RKO (cell line): ENCODE data around the gene PARP14.
"Not testable (repeated sequence)": the region's sequence is repeated elsewhere in the genome, so short reads cannot be mapped to it uniquely, and the experiment has no call there.

Experiments
- DNase-seq: peaks from one replicate; pipeline ENCODE4 v3.0.0-alpha.2; 2016; ENCODE audit warnings: low spot score

Gene PARP14

DNA sequence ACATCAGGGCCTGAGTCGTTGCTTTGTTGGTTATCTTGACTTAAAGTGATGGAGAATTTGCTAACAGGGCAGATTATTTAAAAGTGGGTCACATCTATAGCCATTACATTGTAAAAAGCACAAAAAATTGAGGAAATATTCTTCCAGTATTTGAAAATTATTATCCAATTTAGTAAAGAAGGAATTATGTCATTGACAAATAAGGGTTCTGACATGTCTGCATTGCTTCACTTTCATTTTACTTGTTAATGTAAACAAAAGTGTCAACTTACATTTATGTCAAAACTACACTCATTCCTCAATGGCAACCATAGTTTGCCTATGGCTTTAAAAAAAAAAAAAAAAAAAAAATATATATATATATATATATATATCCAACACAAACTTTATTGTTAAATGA lies 3.4 kb upstream of the PARP14 start:
- no peak for DNase-seq

DNA sequence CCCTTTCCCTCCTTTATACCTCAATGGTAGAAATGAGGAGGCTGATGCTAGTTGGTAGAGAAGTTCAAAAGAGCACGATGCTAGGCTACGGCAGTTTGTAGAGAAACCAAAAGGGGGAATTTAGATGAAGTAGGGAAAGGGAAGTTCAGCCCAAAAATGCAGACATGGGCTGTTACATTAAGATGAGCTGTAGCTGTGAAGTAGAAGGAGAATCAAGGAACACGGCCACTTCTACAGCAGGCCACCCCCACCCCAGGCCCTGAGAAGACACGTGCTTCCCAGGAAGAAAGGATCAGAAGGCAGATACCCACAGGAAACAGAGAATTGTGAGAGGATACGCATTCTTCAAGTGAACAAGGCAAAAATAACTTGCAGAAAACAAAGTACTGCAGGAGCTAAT lies 2.1 kb upstream of the PARP14 start:
- DNase-seq: no peak

DNA sequence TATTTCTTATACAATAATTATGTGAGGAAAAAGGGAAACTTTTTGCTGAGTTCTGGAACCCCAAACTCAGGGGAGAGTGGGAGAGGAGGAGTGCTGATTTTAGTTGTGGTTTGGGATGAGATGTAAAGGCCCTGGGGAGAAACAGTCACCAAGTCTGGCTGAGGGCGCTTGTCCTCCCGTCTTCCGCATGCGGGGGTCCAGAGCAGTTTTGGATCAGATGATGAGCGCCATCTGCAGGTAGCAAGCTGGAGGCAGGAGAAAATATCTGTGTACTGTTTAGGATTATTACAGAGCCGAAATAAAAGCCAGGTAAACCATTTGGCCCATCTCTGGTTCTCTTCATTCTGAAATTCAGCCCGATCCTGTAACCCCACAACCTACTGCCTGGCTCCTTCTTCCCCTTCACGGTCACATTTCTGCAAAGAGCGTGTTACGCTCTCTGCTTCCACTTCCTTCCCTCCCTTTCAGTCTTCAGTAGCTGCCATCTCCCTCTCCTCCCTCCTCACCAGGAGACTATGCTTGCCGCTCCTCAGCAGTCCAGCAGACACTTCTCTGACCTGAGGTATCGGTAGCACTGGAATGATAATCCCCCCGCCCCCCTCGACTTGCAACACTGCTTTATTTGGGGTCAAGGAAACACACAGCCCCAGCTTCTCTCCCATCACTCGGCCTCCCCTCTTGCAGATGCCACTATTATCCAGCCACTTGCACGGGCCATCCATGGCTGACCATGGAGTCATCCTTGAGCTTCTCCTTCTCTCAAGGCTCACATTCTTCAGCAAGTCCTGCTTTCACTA lies 1.4 kb upstream of the PARP14 start:
- peak; percentile 86 for DNase-seq

DNA sequence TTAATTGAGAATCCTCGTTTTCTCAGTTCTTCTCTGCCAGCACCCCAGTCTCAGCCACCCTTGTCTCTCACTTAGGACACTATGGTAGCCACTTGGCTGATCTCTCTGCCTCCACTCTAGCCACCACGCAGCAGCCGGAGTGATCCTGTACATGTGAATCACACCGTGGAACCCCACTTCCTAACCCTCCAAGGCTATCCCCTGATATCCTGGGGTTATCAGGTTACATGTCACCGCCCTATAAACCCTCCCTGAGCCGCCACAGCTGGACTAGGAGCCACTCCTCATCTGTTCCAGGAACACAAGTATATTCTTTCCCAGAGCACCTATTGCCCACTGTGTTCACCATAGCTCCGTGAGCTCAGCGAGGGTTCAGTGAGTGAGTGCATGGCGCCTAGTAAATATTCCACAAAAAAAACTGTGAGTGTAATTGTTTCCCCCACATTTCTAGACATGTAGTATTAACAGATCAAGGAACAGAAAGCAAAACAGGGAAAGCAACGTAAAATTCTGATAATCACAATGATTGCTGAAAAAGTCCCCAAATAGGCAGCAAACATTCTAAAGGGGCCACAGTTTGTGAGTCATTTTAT lies 661 bp upstream of the PARP14 start:
- peak; percentile 74 for DNase-seq

DNA sequence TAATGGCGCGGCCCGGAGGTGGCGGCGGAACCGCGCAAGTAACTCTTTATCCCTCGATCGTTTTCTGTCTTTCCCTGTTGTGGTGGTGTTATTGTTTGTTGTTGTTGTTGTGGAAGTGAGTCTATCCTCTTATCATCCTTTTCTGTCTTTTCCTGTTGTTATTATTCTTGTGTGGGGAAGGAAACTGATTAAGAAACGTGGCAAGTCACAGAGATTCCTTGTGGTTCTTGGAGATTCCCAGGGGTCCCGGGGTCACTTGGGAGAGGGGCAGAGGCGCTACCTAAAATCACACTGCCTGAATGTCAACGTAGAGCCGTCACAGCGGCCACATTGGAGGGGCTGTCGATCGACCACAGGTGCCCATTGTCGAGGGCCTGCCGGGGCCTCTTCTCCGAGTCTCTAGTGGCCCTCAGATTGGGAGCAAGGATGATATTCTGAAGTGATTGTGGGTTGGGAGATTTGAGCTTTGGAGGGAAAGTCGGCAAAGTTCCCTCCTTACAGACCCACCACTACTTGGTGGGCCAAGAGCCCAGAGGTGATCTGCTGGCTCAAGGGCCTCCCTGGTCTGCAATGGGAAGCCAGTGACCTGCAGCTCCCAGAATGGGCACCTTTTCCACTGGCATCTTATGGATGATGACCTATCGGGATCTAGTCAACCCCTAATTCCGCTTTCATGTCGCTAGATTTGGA lies 790 bp downstream of the PARP14 start:
- peak; percentile 35 for DNase-seq

DNA sequence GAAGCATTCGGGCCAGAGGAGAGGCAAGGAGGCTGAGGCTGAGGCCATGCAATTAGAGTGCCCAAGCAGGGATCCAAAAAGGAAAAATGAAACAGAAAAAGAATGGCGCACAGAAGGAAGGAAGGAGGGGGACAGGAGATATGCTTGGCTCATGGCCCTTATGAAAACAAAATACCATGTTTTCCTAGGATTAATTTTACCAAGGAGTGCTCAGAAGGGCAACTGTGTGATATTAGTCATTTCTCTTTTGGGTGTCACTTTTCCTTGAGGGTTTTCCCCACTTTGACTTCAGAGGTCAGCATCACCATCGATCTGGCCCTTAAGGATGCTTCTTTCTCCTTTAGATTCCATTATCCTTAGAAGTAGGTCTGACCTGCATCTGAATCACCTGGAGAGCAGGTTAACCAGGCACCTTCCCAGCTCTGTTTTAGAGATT lies 1.4 kb downstream of the PARP14 start:
- DNase-seq: no peak

DNA sequence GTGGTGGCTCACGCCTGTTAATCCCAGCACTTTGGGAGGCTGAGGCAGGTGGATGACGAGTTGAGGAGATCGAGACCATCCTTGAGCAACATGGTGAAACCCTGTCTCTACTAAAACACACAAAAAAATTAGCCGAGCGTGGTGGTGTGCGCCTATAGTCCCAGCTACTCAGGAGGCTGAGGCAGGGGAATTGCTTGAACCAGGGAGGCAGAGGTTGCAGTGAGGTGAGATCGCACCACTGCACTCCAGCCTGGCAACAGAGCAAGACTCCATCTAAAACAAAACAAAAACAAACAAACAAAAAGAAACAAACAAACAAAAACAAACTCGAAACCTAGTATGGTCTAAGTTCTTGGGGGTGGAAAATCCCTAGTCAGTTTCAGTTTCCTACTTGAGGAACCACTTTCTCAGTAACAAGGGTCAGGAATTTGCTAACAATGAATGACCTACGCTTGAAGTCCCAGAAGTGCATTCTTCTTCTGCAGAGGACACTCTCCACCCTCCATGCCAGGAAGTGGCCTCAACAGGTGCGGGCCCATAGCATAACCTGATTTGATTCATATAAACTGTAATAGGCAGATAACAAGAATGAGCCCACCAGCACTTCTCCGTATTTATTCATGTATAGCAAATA lies 2.3 kb downstream of the PARP14 start:
- DNase-seq: not testable (repeated sequence)

DNA sequence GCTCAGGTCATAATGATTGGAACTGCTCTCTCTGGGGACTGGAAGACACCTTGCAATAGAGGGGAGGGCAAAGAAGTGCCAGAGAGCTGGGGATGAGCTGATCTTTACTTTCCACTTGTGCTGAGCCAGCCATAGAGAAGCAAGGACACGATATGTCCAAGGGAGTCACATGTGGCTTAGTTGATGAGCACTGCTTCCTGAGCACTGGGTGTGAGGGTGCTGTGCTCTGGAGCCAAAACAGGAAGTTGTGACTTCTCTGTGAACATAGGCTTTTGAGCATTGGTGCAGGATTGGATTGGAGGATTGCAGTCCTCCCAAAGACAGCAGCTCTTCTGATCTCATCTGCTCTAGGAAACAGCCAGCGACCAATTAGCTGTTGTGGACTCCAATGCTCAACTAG lies 6.7 kb downstream of the PARP14 start:
- DNase-seq: no peak

DNA sequence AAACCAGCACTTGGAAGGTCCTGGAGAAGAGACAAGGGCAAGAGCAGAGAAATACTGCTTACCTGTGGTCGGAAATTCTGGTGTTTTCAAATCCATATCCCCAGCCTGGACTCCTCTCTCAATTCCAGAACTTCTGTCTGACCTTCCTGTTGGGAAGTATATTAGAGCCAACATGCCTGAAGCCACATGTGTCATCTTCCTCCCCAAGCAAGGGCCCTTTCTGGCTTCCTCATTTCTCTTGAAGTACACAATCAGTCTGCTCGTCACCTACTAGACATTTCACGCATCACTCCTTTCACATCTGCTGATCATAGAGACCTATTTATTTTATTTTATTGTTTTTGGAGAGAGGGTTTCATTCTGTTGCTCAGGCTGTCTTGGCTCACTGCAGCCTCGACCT lies 8.4 kb downstream of the PARP14 start:
- no peak for DNase-seq

DNA sequence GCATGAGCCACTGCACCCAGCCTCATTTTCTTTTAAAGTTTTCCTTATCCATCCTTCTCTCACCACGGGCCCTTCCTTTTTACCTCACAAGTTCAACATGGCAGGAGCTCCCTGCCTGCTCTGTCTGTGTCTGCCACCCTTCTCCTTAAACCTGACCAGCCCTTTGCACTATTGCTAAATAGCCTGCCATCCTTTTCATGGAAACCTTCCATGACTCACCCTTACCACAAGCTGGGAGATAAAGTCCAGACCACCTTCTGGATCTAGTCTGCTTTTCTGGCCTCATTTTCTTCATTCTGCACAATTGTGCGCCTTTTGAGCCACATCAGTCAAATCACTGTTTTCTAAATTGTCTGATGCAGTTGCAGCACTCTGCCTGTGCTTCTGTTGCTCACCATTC lies 8.9 kb downstream of the PARP14 start:
- no peak for DNase-seq

DNA sequence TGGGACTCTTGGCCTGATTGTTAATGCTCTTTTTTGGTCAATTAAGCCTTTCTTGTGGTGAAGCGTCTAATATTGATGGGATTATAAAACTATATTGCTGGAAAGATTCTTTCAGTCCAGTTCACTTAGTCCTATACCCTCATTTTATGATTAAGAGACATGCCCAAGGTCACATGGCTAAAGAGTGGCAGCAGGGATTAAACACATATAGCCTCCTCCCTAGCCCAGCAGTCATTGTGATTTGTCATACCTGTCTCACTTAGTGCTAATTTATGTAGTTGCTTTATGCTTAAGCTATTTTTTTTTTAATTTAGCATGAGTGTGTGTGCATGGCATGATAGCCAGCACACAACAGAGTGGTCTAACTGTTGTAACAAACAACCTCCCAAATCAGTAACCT lies 9.5 kb downstream of the PARP14 start:
- DNase-seq: no peak

DNA sequence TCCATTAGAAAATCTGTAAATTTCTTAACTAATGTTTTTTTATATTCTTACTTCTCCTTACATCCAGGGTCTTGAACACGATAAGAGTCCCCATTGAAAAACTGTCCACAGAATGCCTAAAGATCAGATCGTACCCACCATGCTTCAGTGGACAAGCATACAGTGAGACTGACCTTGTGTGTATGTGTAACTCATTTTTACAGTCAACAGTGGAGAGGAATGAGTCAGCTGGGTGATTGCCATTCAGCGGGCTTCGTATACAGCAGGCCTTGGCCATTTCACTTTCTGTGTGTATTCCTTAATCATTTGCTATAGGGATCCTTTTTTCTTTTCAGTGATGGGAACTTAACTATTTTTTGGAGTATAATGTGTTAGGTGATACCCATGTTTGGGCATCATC lies 10.6 kb downstream of the PARP14 start:
- DNase-seq: peak; percentile 63

DNA sequence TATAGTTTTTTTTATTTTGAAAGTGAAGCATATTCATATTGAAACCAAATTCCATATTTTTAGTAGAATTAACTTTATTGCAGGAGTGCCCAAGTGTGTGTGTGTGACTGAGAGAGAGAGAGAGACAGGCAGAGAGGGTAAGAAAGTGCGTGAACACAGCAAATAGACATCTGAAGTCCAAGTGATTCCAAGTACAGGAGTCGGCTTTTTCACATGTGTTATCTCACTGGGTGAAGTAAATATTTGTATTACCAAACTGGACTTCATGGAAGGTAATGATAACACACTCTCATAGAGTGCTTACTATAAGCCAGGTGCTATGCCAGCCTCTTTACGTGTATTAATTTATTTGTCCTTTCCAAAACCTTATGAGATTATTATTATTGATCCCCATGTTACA lies 12.0 kb downstream of the PARP14 start:
- DNase-seq: no peak

DNA sequence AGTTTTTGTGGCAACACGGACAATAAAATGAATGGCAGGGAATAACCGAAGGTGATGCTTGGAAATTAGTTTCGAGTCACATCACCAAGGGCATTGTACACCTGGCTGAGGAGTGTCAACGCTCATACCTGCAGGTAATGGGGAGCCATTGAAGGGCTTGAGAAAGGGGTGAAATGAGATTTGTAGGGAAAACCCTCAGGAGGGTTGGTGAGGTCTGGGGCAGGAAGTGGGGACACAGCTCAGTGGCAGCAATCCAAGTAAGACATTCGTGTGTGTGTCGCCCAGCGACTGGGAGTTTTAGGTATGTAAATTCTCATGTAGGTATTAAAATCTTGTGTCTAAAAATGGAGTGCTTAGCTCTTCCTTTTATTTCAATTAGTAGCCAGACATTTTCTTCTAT lies 14.3 kb downstream of the PARP14 start:
- DNase-seq: no peak

DNA sequence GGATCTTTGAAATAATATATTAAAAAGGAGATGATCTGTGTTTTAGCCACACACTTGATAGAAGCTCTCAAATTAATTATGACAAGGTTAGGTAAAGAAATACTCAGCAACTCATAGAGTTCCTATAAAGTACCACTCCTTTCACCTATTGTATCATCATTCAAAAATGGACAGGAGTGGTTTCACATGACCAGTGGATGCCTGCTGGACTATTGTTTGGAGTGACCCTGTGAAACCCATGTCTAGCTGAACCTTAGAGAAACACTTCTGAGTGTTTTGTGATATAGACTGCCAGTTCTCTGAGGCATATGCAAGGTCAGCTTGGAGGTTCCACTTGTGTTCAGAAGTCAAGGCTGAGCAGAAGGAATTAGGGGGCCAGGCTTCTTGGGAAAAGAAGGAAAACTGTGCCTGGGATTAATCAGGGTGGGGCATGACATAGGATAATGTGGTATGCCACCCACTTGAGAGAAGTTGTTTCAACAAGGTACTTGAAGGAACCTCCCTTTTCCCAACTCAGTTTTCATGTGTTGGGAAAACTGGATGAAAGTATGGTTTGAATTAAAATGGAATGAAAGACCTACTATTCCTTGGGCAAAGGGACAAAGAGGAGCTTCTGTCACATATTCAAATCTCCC lies 15.4 kb downstream of the PARP14 start:
- DNase-seq: no peak

DNA sequence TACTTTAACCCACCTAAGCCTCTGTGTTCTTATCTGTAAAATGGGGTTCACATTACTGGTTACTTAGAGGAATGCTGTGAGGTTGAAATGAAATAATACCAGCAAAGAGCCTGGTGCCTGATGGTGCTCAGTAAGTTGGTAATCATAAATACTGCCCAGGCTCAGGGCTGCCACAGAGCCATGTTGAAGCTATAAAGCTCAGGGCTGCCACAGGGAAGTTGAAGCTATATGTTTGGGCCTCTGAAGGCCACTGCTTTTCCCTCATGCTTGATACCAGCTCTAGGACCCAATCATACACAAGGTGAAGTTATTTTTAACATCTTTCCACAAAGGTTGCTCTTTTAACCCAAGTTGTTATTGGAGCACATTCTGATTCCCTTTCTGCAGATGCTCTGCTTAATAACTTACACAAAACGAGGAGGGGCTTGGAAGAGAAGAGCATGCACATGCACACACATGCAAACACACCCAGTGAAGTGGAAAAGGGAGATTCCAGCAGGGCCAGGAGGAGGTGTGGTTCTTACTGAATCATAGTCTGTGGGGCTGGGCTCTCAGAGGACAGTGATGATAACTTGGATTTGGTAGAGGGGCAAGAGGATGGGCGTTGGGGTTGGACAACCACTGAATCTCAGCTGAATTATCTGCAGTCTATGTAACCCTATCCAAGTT lies 17.4 kb downstream of the PARP14 start:
- no peak for DNase-seq

DNA sequence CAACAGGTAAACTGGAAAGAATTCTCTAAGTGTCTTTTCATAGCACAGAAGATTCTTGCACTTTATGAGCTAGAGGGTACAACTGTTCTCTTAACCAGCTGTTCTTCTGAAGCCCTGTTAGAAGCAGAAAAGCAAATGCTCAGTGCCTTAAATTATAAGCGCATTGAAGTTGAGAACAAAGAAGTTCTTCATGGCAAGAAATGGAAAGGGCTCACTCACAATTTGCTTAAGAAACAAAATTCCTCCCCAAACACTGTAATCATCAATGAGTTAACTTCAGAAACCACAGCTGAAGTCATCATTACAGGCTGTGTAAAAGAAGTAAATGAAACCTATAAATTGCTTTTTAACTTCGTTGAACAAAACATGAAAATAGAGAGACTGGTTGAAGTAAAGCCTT lies 19.6 kb downstream of the PARP14 start:
- DNase-seq: no peak

DNA sequence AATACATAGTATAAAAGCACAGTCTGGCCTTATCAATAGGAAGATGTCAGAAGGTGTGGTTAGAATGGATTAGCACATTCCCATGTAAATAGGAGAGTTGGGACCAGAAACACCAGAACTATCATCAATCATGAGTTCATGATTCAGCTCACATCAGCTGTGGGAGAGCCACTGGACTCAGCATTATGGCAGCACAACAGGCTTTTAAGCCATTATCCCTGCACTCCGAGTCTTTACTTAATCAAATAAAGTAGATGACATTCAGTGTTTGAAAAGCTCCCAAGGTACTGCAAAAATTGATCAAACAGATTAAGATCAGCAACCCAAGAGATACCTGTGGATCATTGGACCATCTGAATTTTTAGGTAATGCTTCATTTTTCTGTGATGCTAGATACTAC lies 24.7 kb downstream of the PARP14 start:
- DNase-seq: no peak

DNA sequence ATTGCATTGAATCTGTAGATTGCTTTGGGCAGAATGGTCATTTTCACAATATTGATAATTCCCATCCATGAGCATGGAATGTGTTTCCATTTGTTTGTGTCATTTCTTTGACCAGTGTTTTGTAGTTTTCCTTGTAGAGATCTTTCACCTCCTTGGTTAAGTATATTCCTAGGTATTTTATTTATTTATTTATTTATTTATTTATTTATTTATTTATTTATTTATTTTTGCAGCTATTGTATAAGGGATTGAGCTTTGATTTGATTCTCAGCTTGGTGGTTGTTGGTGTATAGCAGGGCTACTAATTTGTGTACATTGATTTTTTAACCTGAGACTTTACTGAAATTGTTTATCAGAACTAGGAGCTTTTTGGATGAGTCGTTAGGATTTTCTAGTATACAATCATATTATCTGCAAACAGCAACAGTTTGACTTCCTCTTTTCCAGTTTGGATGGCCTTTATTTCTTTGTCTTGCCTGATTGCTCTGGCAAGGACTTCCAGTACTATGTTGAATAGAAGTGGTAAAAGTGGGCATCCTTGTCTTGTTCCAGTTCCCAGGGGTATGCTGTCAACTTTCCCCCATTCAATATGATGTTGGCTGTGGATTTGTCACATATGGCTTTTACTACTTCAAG lies 30.1 kb downstream of the PARP14 start:
- not testable (repeated sequence) for DNase-seq

DNA sequence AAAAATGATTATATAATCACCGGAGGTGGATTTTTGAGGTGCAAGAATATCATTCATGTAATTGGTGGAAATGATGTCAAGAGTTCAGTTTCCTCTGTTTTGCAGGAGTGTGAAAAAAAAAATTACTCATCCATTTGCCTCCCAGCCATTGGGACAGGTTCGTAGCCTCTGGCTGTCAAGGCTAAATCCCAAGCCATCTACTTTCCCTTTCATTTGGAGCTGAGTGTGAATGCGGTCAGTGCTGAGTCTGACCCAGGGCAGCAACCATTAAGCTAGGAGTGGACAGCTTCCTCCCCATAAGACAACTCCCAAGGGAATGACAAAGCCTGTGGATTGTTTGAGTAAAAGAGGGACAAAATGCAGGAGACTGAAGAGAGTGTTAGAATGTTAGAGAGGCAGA lies 33.6 kb downstream of the PARP14 start:
- no peak for DNase-seq

DNA sequence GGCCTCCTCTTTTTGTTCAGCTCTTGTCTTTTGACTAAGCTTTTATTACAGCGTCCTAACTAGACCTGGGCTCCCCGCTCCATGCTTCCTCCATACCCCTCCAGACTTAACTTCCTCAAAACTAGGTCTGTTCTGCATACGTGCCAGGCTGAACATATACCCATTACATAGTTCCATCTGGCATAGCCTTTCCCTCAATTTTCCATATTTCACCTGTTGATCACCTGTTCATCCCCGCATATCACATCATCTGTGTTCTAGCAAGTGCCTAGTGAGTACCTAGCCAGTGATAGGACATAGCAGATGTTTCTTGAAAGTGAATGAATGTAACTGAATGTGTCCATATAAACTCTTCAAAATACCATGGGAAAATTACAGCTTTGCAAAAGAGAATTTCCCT lies 36.0 kb downstream of the PARP14 start:
- DNase-seq: no peak
